Activated CD8-positive, alpha-beta T cell treated with anti-CD3 and anti-CD28 coated beads for 36 hours (primary cell): ENCODE measurements around the gene LSS. TPM values are rescaled to one million over a fixed set of nuclear protein-coding genes. Genes with fewer than 3 reads are reported as not detected.

Experiments
- ATAC-seq: fragments of 200-7000 bp; cut with Tn5 transposase; one replicate; pipeline ENCODE4 v1.10.0; 2021; ENCODE audit warnings: mild to moderate bottlenecking, moderate library complexity
- CTCF ChIA-PET: fragments of 350-600 bp; sonication (Branson Sonifier 250); formaldehyde crosslinking; loops from one replicate; lab custom pipeline; 2021; ENCODE audit warnings: antibody characterized with exemption; lab: Charles Lee
- POLR2A ChIA-PET: fragments of 350-600 bp; sonication (Branson Sonifier 250); formaldehyde crosslinking; loops from one replicate; lab custom pipeline; 2021; ENCODE audit warnings: antibody characterized with exemption; lab: Charles Lee
- DNase-seq: peaks from one replicate; pipeline ENCODE4 v3.0.0-alpha.2; 2020
- H3K27ac Mint-ChIP-seq: one replicate; pipeline ENCODE4 v1.8.0; 2021; ENCODE audit warnings: mild to moderate bottlenecking, mixed read lengths
- H3K27me3 Mint-ChIP-seq: one replicate; pipeline ENCODE4 v1.8.0; 2021; ENCODE audit warnings: mixed read lengths
- H3K36me3 Mint-ChIP-seq: one replicate; pipeline ENCODE4 v1.8.0; 2021; ENCODE audit warnings: low read depth, mixed read lengths
- H3K4me1 Mint-ChIP-seq: one replicate; pipeline ENCODE4 v1.8.0; 2021; ENCODE audit warnings: low read depth, mixed read lengths
- H3K4me3 Mint-ChIP-seq: one replicate; pipeline ENCODE4 v1.8.0; 2021; ENCODE audit warnings: mild to moderate bottlenecking, moderate library complexity, mixed read lengths
- H3K9me3 Mint-ChIP-seq: one replicate; pipeline ENCODE4 v1.8.0; 2021; ENCODE audit warnings: mixed read lengths
- CTCF ChIP-seq: fragments of 200-600 bp; IDR thresholded peaks from one replicate; pipeline ENCODE4 v1.8.0; 2022; ENCODE audit warnings: antibody characterized with exemption, mild to moderate bottlenecking
- intact Hi-C: fragments of 100-400 bp; cut with micrococcal nuclease; formaldehyde crosslinking; loops from one replicate; pipeline ENCODE4 v1.10.0; 2022
- total RNA-seq, 2 experiments: library from RNA; stranded (reverse); gene quantifications; one replicate each; pipeline ENCODE4 v1.2.3, GENCODE V29; 2021

Gene LSS
- total RNA-seq, 2 experiments from 2014 or later = 20.3 to 20.4 TPM

GRCh38 chr21:46252840-46253239 is 24.3 kb upstream of the LSS start:
- POLR2A ChIA-PET = interaction anchor here (1.1 to 1.8 kb wide), 3 partner anchors 9 to 109 kb away, joined by 3 to 4 read pairs (median 4); no protein-coding TSS in a partner anchor
- peaks cover 66% of the 10 kb centered on the region for H3K36me3 Mint-ChIP-seq
- peak overlapping the region; percentile 93 for H3K27ac Mint-ChIP-seq
- ATAC-seq (no peak), DNase-seq (no peak)
- intact Hi-C loops = no loop called here
- CTCF ChIA-PET = interaction anchor here (0.9 to 2.4 kb wide), 3 partner anchors 9 to 23 kb away, joined by 3 to 5 read pairs (median 4); no protein-coding TSS in a partner anchor
- peaks cover 34% of the 10 kb centered on the region for H3K4me1 Mint-ChIP-seq
- H3K27me3 Mint-ChIP-seq = no peaks in the 10 kb centered on the region
- no peak for TF ChIP-seq CTCF
- H3K4me3 Mint-ChIP-seq = no peak overlapping the region
- no peaks in the 10 kb centered on the region for H3K9me3 Mint-ChIP-seq

GRCh38 chr21:46250146-46250725 is 21.7 kb upstream of the LSS start:
- ChIA-PET POLR2A (no interaction called here), CTCF (interaction anchor here (1.3 to 1.5 kb wide), 2 partner anchors 20 to 25 kb away, joined by 4 to 5 read pairs; no protein-coding TSS in a partner anchor)
- Mint-ChIP-seq H3K27me3 (no peaks in the 10 kb centered on the region), H3K36me3 (peaks cover 60% of the 10 kb centered on the region), H3K4me3 (no peak overlapping the region), H3K9me3 (no peaks in the 10 kb centered on the region), H3K4me1 (peaks cover 34% of the 10 kb centered on the region), H3K27ac (peak overlapping the region; percentile 79)
- ATAC-seq (no peak), DNase-seq (no peak)
- TF ChIP-seq CTCF = no peak
- intact Hi-C loops = no loop called here

- ChIA-PET POLR2A (no interaction called here), CTCF (no interaction called here)
- H3K4me1 Mint-ChIP-seq = peaks cover 22% of the 10 kb centered on the region
- no peak overlapping the region for H3K4me3 Mint-ChIP-seq
- no peaks in the 10 kb centered on the region for H3K9me3 Mint-ChIP-seq
- H3K36me3 Mint-ChIP-seq = peaks cover 49% of the 10 kb centered on the region
- H3K27ac Mint-ChIP-seq = no peak overlapping the region
- ATAC-seq (no peak), DNase-seq (no peak)
- TF ChIP-seq CTCF = no peak
- intact Hi-C loops = no loop called here
- H3K27me3 Mint-ChIP-seq = no peaks in the 10 kb centered on the region
Measured at GRCh38 chr21:46248827-46249226, 20.3 kb upstream of the LSS start.

- ATAC-seq (no peak), DNase-seq (no peak)
- H3K9me3 Mint-ChIP-seq = no peaks in the 10 kb centered on the region
- H3K36me3 Mint-ChIP-seq = peaks cover 47% of the 10 kb centered on the region
- ChIA-PET POLR2A (no interaction called here), CTCF (no interaction called here)
- intact Hi-C loops = no loop called here
- no peak for TF ChIP-seq CTCF
- H3K4me3 Mint-ChIP-seq = no peak overlapping the region
- H3K27me3 Mint-ChIP-seq = no peaks in the 10 kb centered on the region
- H3K27ac Mint-ChIP-seq = no peak overlapping the region
- H3K4me1 Mint-ChIP-seq = peaks cover 17% of the 10 kb centered on the region
Measured at GRCh38 chr21:46248422-46248782, 19.8 kb upstream of the LSS start.

GRCh38 chr21:46247699-46248421 is 19.3 kb upstream of the LSS start:
- Mint-ChIP-seq H3K27ac (no peak overlapping the region), H3K27me3 (no peaks in the 10 kb centered on the region), H3K4me1 (peaks cover 13% of the 10 kb centered on the region), H3K9me3 (no peaks in the 10 kb centered on the region), H3K4me3 (no peak overlapping the region), H3K36me3 (peaks cover 50% of the 10 kb centered on the region)
- intact Hi-C loops = no loop called here
- ChIA-PET CTCF (interaction anchor here (1.3 to 1.8 kb wide), 2 partner anchors 13 to 277 kb away, joined by 3 to 4 read pairs; no protein-coding TSS in a partner anchor), POLR2A (no interaction called here)
- no peak for TF ChIP-seq CTCF
- no peak for DNase-seq
- no peak for ATAC-seq
